ENCODE results near the gene FADS3.
"Not testable (repeated sequence)": the region's sequence is repeated elsewhere in the genome, so short reads cannot be mapped to it uniquely, and the experiment has no call there.

FADS3 gene

GRCh38 chr11:61886643-61887042 lies 4.7 kb downstream of the FADS3 start:
- in situ Hi-C loops (cut with HindIII; ENCODE audit: low sequenced_read_pairs): no loop called here
- H3K4me3 ChIP-seq (ENCODE audit: low read depth, low read length): no peak overlapping the region
- no peak for TF ChIP-seq CTCF (IDR thresholded peaks at IDR 0.05; ENCODE audit: low read depth, low read length)
- no peak for DNase-seq (ENCODE audit: low read depth, low spot score)

DNA sequence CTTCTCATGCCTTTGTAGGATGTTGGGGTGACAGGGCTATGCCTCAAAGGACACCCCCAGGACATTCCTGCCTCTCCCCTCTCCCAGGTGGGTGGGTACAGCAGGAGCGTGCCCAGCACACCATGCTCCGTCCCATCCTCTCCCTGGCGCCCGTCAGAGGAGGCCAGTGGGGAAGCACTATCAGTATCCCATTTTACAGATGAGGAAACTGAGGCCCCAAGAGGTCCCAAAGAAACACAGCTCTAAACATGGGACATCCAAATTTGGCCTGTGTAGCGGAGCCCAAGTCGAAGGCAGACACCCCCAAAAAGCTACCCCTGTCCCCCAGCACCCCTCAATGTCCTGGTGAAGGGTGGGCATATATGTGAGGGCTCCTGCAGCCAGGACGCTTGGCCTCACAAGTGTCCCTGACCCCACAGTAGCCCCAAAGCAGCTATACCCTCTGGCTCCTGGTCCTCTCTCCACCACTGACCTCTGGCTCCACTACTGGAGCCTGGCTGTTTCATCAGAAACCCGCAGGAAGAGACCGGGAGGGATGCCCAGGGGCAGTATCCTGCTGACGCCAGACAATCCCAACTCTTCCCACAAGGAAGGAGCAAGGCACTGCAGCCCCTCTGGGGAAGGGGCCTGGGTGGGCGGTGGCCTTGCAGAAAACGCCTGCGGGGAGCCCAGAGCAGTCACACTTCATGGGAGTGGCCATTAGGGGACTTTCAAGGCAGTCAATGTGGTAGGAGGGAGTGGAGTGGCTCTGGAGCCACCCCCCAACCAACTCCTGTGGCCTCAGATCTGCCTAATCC lies 5.4 kb downstream of the FADS3 start:
- TF ChIP-seq CTCF (IDR thresholded peaks at IDR 0.05; ENCODE audit: low read depth, low read length): no peak
- H3K4me3 ChIP-seq (ENCODE audit: low read depth, low read length): no peak overlapping the region
- in situ Hi-C loops (cut with HindIII; ENCODE audit: low sequenced_read_pairs): no loop called here

DNA sequence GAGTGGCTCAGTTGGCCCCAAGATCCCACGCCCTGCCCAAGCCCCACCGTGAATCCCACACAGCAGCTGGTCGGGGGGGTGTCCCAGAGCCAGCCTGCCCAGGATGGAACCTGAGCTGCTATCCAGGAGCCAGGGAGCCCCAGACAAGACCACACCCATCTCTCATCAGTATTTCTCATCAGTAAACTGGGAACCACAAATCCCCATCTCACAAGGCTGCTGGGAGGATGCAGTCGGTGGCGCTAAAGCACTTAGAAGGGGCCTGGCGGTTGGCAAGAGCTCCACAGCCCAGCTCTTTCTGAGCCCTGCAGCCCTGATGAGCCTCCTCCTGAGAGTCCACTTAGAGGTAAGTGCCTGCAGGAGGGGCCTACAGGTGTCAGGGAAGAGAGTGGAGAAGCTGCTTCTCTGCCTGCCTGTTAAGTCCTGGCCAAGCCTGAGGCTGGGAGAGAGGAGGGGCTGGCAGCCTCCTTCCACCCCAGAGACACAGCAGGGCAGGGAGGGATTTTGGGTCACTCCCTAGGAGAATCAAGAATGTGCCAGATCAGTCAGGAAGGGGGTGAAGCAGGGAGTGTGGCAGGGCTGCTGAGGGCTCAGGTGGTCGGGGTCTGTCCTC lies 6.1 kb downstream of the FADS3 start:
- in situ Hi-C loops (cut with HindIII; ENCODE audit: low sequenced_read_pairs): no loop called here
- no peak for DNase-seq (ENCODE audit: low read depth, low spot score)
- no peak overlapping the region for H3K4me3 ChIP-seq (ENCODE audit: low read depth, low read length)
- no peak for TF ChIP-seq CTCF (IDR thresholded peaks at IDR 0.05; ENCODE audit: low read depth, low read length)

More for the DNA sequence above, 5.4 kb downstream of the FADS3 start:
- DNase-seq (ENCODE audit: low read depth, low spot score): no peak

DNA sequence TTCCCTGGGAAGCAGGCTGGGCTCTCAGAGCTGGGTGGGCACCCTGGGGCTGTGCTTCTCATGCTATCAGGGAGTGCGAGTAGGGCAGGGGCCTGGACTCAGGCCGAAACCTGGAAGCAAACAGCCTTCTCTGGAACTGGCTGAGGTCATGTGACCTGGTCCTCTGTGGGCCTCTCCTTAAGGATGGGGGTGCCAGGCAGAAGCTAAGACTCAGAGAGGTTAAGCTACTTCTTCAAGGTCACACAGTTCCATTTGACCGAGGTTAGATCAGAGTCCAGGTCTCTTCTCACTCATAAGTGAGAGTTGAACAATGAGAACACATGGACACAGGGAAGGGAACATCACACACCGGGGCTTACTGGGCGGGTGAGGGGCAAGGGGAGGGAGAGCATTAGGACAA lies 7.4 kb downstream of the FADS3 start:
- in situ Hi-C loops (cut with HindIII; ENCODE audit: low sequenced_read_pairs): no loop called here

GRCh38 chr11:61883327-61883726 lies 8.0 kb downstream of the FADS3 start:
- H3K4me3 ChIP-seq (ENCODE audit: low read depth, low read length): no peak overlapping the region
- DNase-seq (ENCODE audit: low read depth, low spot score): no peak
- TF ChIP-seq CTCF (IDR thresholded peaks at IDR 0.05; ENCODE audit: low read depth, low read length): no peak
- in situ Hi-C loops (cut with HindIII; ENCODE audit: low sequenced_read_pairs): no loop called here

More for the DNA sequence above, 7.4 kb downstream of the FADS3 start:
- DNase-seq (ENCODE audit: low read depth, low spot score): no peak
- no peak overlapping the region for H3K4me3 ChIP-seq (ENCODE audit: low read depth, low read length)
- no peak for TF ChIP-seq CTCF (IDR thresholded peaks at IDR 0.05; ENCODE audit: low read depth, low read length)

- H3K4me3 ChIP-seq (ENCODE audit: low read depth, low read length): no peak overlapping the region
- no peak for DNase-seq (ENCODE audit: low read depth, low spot score)
- TF ChIP-seq CTCF (IDR thresholded peaks at IDR 0.05; ENCODE audit: low read depth, low read length): no peak
- in situ Hi-C loops (cut with HindIII; ENCODE audit: low sequenced_read_pairs): no loop called here
Measured at GRCh38 chr11:61882879-61883278, 8.5 kb downstream of the FADS3 start.

GRCh38 chr11:61882267-61882666 lies 9.1 kb downstream of the FADS3 start:
- H3K4me3 ChIP-seq (ENCODE audit: low read depth, low read length); in situ Hi-C loops (cut with HindIII; ENCODE audit: low sequenced_read_pairs); DNase-seq (ENCODE audit: low read depth, low spot score): not testable (repeated sequence)
